GM10248 (cell line): ENCODE measurements around the gene LAMA2.

Experiments
- CTCF ChIA-PET: fragments of 300-600 bp; sonication (Branson Sonifier 250); formaldehyde crosslinking; extraction: SDS; loops from one replicate; lab custom pipeline; 2021; ENCODE audit warnings: antibody characterized with exemption; lab: Yijun Ruan, JAX
- POLR2A ChIA-PET: fragments of 350-650 bp; sonication (Branson Sonifier 250); formaldehyde crosslinking; extraction: SDS; loops from one replicate; lab custom pipeline; 2020; ENCODE audit warnings: antibody characterized with exemption; lab: Yijun Ruan, JAX
- DNase-seq: peaks from one replicate; pipeline ENCODE4 v3.0.0; 2012; ENCODE audit errors: extremely low spot score
- CTCF ChIP-seq: IDR thresholded peaks from 2 replicates; pipeline ENCODE4 v1.5.1; 2012; ENCODE audit warnings: mild to moderate bottlenecking, low read depth; ENCODE audit errors: extremely low read depth, missing control alignments, control extremely low read depth

LAMA2 gene

GRCh38 chr6:128925765-128926164 is 42.8 kb downstream of the LAMA2 start:
- no peak for DNase-seq
- POLR2A ChIA-PET = no interaction called here
- no peak for TF ChIP-seq CTCF
- CTCF ChIA-PET = no interaction called here

- ChIA-PET CTCF (no interaction called here), POLR2A (no interaction called here)
- no peak for TF ChIP-seq CTCF
- DNase-seq = no peak
Observed at GRCh38 chr6:128929869-128930268, 46.9 kb downstream of the LAMA2 start.

- ChIA-PET CTCF (no interaction called here), POLR2A (no interaction called here)
- DNase-seq = no peak
- no peak for TF ChIP-seq CTCF
Observed at GRCh38 chr6:128930321-128930720, 47.4 kb downstream of the LAMA2 start.

GRCh38 chr6:128932061-128932460 is 49.1 kb downstream of the LAMA2 start:
- CTCF ChIA-PET = no interaction called here
- no peak for TF ChIP-seq CTCF
- POLR2A ChIA-PET = no interaction called here
- DNase-seq = no peak

DNA sequence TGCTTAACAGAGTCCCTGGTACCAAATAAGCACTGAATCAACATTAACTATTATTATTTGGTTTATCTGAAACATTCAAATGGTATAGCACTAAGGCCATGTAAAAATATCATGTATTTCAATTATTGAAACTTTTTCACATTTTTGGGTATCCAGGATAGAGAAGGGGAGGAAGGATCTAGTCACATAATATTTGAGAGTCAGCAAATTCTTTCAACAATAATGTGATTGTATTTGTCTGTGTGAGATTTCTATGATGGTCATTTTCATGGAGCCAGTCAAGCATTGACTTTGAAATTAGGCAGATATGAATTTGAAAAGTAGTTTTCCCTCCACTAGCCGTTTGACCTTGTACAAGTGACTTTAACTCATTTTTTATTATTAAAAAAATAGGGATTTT is 67.9 kb downstream of the LAMA2 start:
- POLR2A ChIA-PET = no interaction called here
- CTCF ChIA-PET = no interaction called here
- no peak for TF ChIP-seq CTCF
- DNase-seq = no peak

DNA sequence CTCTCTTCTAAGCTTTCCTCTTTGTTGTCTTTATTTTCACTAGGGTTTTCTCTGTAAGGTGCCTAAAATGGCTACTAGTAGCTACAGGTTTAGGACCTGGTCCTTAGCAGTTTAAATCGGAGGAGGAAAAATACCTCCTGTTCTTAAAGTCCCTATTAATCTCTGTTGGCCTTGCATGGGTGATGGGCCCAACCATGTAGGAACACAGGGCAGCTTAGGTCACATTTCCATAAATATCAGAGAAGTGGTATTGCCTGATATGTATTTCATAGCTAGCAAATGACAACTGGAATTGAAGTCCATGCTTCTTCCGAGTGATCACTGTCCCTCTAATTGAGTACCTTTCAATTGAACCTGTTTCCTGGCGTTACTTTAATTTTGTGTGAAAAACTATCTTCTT is 70.0 kb downstream of the LAMA2 start:
- ChIA-PET CTCF (interaction anchor here (1.4 kb wide), 1 partner anchor 29 kb away, joined by 3 read pairs; no protein-coding TSS in a partner anchor), POLR2A (no interaction called here)
- TF ChIP-seq CTCF = no peak
- DNase-seq = no peak
